CMK (cell line): ENCODE results near the gene ZEB1.

ENCODE experiments used
- DNase-seq: peaks from one replicate; pipeline ENCODE4 v3.0.0-alpha.2; 2010; ENCODE audit warnings: low read depth

Gene ZEB1

DNA sequence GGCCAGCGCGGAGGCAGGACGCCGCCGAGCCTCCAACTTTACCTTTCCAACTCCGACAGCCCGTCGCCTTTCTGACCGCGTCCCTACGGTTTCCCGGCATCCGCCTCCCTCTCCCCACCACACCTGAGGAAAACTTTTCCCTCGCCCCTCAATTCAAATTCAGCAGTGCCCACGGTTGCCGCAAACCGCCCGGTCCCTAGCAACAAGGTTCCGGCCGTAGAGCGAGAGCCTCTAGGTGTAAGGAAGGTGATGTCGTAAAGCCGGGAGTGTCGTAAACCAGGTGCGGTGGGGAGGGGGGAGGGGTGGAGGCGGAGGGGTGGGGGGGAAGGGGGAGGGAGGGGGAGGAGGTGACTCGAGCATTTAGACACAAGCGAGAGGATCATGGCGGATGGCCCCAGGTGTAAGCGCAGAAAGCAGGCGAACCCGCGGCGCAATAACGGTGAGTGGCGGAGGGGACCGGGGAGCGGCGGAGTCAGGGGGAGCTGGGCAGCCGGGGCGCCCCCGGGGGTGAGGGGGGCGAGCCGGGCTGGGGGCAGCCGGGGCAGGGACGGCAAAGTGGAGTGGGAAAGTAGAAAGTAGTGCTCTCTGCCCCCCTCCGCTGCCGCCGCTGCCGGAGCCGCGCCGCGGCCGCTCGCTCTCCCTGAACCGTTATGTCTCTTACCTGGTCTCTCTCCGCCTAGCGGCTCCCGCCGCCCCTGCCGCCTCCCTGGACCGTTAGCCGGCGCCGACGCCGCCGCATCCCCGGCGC is at the start of gene ZEB1:
Gene ZEB1, plus strand, starts transcription at position 363 of the 748 bp plus-strand sequence. Its CDS starts 19 bp downstream, at position 382.
- DNase-seq = peak; percentile 35

DNA sequence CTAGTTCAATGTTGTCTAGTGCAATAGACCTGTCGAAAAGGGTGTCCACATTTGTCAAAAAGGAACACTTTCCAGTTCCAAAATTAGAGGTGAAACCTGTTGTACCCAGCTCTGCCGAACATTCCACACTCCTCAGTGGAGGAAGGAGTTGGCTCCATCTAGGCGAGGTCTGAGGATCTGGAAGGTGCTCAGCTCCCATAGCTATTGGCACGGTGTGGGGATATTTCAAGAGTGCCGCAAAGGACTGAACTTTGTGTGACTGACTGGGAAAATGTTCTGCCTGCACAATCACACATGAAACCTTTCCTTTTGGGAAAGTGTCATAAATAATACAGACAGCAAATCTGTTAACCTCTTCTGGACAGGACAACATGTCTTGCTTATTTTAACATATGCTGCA is 48.1 kb upstream of the ZEB1 start:
- no peak for DNase-seq

DNA sequence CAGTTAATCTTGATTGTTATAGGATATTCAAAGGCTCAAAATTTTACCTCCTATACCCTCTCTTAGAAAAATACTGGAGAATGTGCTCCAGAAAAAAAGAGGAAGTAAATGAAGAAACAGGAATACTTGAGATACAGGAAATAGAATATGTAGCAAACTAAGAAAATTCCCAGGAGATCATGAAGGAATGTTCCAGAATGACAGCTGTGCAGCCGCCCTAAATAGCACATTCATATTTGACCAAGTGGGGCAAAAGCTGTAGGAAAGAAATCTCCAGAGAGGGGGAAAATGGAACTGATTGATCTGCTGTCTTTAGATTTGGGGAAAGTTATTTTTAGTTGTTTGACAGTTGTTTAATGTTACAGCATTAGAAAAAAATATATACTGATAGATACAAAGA is 46.2 kb upstream of the ZEB1 start:
- no peak for DNase-seq

DNA sequence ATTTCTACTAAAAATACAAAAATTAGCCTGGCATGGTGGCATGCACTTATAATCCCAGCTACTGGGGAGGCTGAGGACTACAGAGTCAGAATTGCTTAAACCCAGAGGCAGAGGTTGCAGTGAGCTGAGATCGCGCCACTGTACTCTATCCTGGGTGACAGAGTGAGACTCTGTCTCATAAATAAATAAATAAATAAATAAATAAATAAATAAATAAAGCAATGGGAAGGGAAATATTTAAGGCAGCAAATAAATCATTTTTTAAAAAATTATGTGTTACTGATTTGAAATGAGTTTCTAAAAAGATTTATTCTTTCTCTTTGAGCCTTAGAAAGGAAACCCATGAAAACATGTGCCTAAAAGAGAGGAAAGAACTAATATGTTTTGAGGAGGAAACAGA is 45.2 kb upstream of the ZEB1 start:
- no peak for DNase-seq

DNA sequence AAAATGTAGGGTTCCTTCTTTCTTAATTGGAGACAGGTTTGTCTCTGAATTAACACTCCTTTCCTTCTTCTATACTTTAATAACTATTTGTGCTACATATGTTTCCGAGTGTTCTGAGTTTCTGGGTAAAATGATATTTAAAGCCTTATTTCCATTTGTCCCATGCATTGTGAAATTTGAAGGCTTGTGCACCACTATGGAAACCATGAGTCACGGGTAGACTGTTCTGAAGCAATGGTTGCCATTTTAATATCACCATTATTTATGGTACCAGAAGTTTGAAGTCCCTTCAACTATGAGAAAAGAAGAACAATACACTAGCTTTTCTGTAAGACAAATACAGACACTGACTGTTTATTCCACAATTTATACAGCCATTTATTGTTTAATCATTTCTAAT is 44.7 kb upstream of the ZEB1 start:
- no peak for DNase-seq

DNA sequence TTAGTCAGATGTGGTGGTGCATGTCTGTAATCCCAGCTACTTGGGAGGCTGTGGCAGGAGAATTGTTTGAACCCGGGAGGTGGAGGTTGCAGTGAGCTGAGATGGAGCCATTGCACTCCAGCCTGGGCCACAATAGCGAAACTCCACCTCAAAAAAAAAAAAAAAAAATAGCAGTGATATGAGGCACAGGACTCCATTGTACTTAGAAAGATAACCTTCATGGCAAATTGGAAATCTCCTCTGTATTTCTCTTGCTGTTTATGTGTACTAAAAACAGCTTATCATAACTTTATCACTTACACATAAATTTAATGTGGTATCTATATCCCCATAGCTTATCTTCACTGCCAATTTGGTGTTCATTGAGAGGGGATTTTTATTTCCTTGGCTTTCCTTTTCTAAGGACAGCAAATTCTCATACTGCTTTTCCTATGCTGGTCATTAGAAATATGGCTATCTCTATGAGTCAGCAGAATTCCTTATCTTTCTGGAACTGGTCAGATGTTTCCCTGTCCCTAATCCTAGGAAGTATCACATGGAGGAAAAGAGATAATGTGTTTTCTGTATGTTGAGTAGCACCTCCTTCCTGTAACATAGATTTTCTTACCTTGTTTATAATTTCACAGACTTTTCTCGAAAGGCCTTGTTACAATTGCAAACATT is 40.6 kb upstream of the ZEB1 start:
- peak; percentile 12 for DNase-seq

DNA sequence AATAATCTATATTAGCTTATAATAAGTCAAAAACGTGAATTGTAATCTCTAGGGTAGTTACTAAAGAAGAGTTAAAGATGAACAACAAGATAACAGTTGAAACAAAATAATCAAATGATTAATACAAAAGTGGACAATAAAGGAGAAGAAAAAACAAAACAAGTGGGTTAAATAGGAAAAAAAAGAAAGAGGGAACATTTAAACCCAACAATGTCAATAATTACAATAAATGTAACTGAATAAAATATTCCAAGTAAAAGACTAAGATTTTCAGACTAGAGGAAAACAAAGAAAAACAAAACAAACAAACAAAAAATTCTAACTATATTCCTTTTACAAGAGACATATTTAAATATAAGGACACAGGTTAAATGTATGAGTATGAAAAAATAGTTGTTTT is 38.0 kb upstream of the ZEB1 start:
- no peak for DNase-seq

DNA sequence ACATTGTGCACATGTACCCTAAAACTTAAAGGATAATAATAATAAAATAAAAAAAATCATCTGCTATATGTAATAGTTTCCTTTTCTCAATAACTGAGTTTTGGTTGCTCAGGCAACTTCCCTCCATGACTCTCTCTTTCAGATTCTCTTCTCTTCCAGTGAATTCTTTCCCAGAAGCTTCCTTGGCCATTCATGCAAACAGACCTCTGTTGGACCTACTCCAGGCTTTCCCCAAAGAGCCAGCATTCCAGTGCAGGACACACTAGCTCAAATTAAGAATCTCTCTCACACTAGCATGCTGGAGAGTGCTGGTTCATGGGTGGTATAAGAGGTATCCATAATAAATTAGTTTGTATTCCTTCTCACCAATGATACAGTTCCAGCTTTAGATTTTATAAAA is 31.0 kb upstream of the ZEB1 start:
- DNase-seq = no peak

DNA sequence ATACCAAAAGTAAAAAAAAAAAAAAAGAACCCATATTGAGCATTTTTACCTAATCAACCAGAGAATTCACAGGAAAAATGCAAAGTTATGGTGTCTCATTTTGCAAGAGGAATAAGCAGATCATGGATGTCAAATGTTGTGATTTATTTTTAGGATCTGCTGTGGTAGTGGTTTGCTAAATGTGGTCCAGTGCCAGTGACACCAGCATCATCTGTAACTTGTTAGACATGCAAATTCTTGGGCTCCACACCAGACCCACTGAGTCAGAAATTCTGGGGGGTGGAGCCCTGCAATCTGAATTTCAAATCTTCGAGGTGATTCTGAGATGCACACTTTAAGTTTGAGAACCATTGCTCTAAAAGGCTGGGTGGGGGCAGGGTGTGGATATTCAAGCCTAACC is 30.1 kb upstream of the ZEB1 start:
- DNase-seq = no peak

DNA sequence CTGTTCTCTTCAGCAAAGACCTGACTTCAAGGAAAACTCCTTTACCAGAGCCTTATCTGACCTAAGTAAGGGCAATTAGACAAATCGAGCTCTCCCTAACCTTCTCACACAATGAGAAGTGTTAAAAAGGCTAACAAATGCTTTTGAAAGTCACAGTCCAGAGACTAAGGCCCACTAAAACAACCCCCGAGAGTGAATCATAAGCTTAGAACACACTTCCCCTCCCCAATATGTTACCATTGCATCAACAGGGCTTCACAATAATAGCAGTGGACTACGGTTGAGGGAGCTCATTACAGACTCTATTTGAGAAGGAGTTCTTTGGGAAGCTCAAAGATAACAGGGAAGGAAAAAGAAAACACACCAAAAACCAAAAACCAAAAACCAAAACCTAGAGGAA is 28.6 kb upstream of the ZEB1 start:
- no peak for DNase-seq

DNA sequence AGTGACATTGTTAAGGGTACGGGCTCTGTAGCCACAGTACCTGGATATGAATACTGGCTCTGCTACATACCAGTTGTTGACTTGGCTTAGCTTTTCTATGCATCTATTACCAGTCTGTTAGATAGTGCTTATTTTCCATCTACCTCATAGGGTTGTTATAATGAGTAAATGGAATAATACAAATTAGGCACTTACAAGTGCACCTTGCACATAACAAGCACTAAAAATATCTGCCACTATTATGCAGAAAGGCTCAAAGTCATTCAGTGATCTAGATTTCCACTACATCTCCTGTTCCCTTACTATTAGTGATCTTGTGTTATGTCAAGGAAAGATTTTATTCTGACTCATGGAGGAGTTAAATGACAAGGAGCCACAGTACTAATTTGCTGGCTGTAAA is 27.9 kb upstream of the ZEB1 start:
- no peak for DNase-seq

DNA sequence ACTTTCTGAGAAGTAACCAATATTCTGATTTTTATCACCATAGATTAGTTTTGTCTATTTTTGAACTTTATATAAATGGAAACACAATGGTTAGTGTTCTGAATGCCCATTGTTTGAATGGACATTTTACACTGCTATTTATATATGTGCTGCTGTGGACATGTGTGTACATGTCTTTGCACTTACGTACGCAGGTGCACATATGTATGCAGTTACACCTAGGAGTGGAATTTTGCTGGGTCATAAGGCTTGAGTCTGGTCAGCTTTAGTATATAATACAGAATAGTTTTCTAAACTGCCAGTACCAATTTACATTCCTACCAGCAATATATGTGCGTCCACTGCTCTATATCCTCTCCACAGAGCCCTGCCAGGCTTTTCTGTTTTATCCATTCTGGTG is 24.5 kb upstream of the ZEB1 start:
- DNase-seq = no peak

DNA sequence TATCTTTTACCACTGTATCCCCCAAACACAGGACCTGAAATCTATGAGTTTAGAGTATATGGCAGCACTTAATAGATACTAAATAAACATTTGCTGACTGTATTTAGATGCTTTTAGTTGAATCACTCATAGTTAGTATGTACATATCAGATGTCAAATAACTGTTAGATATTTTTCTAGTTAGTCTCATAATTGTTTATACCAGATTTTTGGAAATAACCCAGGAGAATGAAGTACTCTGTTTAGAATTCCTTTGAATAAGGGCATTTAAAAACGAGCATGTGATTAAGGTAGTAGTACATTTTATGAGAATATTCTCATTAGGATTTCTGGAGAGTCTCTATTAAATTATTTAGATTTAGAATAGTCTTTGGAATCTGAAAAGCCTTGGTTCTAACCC is 22.3 kb upstream of the ZEB1 start:
- DNase-seq = no peak

DNA sequence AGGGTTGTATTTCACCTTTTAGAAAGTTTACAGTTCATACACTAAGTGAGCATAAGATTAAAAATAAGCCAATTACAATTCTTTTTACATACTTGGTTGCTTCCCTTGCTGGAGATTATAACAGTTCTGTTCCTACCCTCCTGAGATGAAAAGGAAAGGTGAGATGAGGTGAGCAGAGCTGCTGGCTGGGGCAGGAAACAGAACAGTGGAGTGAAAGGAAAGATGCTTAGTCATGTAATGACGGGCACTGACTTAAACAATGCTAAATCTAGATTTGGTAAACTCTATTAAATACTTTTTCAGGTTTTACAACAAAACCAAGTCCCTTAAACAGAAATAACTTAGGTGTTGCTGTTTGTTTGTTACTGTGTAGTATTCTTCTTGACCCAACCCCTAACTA is 19.9 kb upstream of the ZEB1 start:
- no peak for DNase-seq

DNA sequence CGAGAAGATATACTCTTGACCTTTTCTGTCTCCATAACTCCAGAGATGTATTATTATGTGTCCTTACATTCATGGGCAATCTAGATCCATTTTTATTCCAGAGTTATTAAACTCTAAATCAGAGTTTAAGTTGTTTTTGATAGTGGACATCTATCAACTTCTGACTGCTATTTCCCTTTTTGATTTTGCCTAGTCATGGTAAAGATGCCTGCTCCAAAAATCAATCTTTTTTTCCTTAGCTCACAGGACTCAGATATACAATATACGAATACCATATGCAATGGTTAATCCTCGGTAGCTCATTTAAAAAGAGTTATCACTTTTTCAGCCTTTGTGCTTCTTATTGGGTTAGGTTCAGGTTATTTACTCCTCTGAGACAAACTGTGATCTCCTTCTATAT is 15.8 kb upstream of the ZEB1 start:
- no peak for DNase-seq

DNA sequence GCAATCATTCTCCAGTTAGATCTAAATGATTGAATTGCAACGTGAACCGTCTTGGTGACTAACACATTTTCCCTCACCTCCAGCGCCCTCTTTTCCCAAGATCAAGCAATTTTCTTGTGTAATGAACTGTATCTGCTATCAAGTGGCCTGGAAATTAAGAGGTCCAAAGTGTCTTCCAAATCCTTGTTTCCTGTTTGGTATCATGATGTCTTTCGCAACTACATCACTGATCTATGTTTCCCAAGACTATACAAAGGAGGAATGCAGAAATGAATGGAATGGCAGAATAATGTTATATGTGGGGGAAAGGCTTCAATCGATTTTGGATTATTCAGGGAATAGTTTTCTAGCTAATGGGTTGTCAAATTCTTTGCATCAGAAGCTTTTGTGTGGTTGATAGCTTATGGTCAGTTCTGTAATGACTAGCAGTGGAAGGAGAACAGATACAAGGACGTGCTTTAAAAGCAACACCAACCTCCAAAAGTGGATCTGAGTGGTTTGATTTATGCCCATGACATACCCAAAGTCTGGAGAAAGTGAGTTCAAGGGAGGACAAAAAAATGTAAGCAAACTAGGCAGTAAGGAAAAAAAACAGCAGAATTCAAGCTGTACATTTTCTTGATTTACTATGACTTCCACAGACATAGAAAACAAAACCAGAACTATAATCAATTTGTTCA is 14.6 kb upstream of the ZEB1 start:
- DNase-seq = no peak

DNA sequence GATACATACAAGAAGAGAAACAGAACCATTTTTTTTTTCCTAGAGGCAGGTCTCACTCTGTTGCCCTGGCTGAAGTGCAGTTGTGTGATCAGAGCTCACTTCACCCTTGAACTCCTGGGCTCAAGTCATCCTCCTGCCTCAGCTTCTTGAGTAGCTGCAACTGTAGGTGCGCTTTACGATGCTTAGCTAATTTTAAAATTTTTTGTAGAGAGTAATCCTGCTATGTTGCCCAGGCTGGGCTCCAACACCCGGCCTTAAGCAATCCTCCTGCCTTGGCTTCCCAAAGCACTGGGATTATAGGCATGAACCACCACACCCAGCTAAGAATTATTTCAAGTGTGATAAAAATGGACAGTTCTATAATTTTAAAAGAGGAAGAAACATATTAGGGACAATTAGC is 5.6 kb upstream of the ZEB1 start:
- DNase-seq = no peak

DNA sequence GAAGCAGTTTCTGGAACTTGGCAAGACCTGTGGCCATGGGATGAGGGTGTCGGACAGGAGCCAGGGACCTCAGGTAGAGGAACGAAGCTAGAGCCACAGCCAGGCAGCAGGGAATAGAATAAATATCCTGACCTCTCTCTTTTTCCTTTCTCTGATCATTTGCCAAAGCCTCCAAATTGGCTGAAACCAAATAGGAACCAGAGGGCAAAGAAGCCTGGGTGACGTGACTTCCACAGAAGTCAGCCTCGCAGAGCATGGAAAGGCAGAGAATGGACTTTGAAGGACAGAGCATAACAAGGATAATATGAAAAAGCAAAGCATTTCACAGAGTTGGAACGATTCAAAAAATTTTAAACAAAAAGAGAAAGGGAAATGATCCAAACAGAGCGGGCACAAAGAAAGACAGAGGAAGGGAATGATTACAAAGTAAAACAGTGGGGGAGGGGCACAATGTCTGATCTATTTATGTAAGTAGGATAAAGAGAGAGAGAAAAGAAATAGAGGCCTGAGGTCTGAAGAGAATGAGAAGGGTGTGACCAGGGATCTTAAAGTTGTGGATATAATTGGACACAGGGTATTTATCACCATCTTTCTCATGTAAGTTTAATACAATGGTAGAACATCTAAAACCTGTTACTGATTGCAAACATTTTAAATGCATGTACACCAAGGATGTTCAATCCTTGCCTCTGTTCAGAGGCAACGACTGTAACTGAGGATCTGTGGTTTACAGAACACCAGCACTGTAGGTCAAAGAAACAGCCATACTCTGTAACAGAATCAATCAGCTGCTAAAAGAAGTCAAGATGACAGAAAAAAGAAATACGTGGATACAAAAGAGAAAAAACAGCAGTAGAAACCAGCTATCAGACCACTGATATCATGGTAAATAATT is 4.5 kb upstream of the ZEB1 start:
- DNase-seq = no peak

DNA sequence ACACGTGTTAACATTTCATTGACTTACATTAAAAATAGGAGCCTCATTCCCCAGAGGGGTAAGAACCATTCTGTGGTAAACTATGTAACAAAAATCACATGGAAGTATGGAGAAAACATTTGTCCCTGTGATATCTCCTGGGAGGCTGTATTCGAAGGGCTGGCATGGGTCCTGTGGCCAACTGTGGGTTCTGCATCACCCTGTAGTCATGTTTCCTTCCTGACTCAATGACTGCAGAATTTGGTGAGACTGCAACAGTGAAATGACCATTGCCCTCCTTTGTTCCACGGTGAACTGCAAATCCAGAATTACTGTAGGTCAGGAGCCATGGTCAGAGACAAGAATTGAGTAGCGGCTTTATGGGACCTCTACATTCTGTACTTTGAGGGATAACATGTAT is 3.6 kb upstream of the ZEB1 start:
- no peak for DNase-seq

DNA sequence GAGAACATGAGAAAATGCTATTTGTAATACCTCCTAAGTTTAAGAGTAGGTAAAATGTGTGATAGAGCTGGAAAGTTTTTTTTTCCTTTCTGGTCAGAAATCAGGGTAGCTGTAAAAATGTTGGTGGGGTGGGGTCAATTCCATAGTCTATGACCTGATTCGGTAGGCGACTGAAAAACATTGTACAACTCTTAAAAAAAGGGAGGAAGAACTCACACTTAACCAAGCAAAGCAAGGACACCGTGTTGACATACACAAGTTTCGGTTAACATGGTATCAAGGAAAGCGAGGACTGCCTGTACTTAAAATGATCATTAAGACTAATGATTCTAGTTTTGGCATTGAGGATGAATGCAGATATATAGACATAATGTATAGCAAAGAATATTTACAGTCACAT is 1.8 kb upstream of the ZEB1 start:
- DNase-seq = no peak

DNA sequence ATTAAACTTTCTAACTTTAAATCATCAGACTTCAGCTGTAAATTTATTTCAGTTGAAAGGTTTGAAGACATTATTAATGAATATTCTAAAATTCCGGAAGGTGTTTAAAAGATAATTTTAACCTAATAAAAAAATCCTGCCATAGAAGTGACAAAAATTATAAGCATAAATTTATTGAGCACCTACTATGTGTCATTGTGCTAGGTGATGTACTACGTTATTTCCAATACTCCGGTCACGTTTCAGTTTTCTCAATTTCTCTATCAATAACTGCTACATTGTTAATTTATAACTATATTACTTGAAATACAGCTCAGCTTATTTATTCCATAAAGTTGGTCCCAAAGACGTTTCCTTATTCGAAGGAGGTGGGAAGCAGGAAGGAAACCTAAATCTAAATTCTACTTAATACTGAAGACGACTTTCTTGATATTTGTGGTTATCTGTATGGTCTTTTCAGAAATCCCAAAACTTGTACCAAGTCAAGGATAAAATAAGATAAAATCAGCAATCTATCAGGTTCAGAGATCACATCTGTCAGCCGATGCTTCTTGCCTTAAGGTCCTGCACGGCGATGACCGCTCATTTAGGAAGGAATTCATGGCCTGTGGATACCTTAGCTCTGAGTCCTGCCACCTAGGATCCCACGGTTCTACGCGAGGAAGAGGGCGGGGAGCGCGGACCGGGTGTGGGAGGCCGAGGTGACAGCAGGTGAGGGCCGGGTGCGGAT is 1.2 kb upstream of the ZEB1 start:
- no peak for DNase-seq

DNA sequence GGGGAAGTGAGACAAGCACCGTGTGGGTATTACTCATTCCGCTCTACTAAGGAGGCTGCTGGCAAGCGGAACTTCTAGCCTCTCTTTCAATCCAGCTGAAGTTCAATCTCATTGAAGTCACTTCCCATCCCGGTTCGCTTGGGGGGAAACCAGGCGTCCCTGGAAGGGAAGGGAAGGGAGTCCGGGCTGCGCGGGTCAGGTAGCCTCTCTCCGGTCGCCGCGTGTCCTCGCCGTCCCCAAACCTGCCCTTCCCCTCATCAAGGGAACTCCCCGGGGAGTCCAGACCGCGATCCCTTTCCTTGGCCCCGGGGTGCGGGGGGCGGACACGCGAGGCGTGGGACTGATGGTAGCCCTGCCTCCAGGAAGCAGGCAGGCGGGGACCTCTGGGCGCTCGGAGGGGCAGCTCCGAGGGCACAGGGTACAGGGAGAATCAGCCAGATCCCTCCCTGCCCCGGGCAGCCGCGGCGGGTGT is 598 bp upstream of the ZEB1 start:
- no peak for DNase-seq
